GM18498 (cell line): ENCODE data around the gene COL17A1.

Experiments used
- ATAC-seq: cut with Tn5 transposase; IDR thresholded peaks from one replicate; pipeline ENCODE4 v1.9.1; 2021; ENCODE audit warnings: mild to moderate bottlenecking, moderate library complexity; ENCODE audit not compliant: unreplicated experiment

Gene COL17A1

DNA sequence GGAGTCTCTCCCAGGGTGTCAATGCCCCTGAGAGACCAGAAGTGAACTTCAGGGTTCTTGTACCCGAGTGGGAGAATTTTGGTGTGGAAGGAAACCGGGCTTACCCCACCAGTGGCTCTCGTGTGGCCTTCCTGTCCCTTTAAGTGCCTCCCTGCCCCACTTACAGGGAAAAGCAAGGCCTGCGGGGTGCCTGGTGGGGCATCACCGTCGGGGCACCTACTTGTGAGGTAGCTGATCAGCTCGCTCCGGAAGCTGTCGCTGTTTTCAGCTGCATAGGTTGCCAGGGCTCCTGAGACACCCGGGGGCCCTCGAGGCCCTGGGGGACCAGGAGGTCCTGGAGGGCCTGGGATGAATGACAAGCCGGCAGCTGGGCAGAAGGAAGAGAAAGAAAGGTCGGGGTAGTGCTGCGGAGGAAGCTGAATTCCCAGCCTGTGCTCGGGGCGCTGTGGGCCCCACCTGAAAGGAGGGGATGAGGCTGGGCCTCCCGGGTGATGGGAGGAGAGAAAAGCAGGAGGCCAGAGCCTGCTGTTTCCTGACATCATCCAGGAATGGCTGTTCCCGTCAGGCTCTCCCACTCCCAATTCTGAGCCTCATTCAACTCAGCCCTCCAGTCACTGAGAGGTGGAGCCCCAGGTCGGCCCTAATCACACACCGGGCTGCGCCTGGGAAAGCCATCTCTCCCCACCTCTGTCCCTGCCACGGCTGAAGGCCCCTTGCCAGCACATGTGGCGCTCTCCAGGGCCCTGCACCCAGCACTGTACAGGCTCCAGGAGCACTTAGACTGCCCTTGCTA is 51.1 kb downstream of the COL17A1 start:
- no peak for ATAC-seq

DNA sequence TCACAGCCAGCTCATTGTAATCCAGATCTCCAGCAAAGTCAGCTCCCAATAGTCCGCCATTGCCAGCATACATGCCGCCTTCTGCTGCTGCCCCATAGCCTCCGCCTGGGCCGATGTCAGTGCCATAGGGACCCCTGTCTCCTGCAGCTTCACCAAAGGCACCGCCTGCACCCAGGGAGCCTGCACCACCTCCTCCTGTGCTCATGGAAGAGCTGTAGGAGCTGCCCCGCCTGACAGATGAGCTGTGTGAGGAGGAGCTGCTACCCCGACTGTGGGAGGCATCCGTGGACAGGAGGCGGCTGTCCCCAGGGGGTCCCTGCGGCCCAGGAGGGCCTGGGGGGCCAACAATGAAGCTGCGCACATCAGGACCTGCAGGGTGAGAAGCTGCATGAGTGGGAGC is 51.7 kb downstream of the COL17A1 start:
- ATAC-seq, result no peak

DNA sequence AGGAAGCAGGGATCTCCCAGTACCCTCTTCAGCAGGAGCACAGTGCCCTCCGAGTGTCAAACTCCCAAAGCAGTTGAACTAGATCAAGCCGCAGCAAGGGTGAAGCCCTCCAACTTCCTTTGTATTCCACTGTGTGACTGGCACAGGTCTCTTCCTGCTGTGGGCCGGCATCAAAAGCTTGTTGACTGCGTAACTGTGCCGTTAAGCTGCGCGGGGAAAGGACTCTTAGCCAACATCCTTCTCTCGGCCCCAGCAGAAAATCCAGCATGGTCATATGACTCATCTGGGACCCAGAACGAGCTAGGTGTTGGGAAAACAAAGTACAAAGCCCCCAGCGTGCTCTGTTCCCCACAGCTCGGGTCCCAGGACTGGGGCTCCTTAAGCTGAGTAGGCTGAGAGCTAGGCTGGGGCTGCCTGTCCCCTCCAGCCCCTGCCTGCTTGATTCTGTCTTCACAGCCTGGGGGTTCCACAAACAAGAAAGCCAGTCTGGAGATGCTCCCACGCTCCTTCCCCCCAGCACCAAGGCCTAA is 52.2 kb downstream of the COL17A1 start:
- no peak for ATAC-seq

DNA sequence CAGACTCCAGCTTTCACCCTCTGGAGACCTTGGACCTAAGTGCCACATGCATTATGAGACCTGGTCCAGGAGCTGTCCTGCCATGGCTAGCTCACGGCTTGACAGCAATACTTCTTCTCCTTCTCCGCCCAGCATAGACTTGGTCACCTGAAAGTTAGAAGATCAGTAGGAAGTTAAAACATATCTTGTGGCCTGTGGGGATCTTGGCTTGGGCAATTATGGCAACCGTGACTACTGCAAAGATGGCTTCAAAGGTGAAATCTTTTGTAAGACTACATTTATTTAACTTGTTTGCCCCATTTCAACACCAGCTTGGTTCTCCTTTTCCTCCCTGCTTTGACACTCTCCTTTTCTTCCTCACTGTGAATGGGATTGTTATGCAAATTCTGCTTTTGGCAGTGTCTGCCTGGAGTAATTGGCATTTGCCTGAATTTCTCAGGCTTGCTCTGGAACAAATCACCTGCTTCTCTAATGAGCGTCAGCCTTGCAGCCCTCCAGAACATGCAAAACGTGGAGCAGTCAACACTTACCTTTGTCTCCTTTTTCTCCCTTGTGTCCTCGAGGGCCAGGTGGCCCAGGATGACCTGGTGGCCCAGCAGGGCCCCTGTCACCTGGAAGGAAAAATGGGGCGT is 53.4 kb downstream of the COL17A1 start:
- no peak for ATAC-seq

DNA sequence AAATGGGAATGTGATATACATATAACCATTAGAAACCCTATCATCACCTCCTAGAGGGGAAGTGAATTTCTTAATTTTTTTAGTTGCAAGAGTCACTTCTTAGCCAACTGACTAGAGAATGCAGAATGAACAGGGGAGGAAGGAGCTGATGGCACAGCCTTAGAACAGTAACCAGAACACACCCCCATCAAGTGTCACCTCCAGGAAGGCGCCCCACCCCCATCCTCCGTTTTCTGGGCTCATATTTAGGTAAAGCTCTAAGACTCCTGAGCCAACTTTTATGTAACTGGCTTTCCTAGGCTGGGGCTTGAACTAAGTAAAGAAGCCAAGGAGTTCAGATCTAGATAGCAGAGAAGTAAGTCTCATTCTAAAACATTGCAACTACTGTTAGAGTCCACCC is 54.0 kb downstream of the COL17A1 start:
- no peak for ATAC-seq

DNA sequence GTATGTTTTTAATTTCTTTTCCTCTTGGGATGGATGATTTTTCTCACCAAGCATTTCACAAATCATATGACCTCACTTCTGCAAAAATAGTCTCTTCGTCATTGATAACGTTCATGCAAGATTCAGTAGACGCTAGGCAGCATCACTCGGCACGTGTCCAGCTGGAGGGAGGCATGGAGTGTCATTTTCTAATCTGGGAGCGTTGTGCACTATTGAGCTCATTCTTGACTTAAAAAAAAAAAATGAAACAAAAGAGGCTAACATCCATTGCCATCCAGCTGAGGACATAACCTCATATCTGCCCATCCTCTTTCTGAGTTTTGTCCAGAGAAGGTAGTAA is 56.2 kb downstream of the COL17A1 start:
- ATAC-seq, result no peak

DNA sequence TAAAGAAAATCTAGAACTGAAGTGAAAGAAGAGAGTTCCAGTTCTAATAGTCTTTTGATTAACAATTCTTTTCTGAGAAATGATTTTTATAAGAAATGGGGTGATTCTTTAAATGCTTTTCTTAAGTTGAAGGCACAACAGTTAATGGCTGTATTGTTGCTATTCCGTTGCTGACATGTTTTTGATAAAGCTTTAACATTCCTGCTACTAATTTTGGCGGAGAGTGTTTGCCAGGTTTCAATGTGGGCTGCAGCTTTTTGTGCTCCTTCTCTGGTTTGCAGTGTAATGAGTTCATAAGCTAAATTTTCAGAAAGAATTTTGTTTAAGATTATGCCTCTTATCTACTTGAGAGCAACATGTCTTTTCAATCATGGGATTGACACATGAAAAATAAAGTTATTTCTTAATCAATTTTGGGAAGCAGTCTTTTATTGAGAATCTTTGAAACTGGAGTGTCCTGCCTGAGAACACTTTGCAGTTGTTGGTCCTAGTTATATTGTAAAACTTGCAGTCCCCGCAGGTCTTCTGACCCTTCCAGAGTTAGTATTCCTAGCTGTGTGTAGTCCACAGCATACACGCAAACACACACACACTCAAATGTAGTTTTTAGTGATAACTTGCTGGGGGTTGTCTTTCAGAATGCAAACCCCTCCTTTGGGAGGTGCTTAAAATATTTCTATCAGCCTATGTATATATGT is 56.7 kb downstream of the COL17A1 start:
- no peak for ATAC-seq

DNA sequence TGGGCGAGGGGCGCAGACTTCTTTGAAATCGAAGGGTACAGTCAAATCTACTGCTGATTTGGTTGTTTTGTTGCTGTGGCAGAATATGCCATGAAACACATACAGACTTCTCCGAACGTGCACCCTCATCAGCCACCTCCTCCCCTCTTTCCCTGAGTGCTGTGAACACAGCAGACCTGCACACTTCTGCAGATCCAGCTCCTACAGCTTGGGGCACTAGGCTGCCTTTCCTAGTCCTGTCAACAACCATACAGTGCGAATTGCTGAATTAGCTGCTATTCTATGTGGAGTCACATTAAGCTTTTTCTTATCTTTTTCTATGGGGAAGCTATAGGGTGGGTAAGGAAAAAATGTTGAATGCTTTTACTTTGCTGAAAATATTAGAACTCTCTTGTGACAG is 57.5 kb downstream of the COL17A1 start:
- ATAC-seq, result no peak

DNA sequence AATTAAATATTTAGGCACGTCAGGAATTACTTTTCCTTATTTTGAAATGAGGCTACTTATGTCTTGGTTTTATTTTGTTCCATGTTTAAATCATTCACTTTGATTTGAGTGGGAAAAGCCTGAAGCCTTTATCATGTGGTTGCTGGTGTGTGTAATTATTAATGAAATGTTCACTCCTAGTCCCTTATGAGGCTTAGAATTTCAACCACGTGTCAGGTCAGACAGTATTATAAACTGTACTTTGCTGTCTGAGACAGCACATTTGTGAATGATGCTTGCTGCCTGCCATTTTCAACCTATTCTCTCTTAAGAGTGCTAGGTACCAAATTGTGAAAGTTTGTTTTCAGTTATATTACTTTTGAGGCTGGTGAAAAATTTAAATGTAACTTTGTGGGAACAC is 58.9 kb downstream of the COL17A1 start:
- no peak for ATAC-seq

DNA sequence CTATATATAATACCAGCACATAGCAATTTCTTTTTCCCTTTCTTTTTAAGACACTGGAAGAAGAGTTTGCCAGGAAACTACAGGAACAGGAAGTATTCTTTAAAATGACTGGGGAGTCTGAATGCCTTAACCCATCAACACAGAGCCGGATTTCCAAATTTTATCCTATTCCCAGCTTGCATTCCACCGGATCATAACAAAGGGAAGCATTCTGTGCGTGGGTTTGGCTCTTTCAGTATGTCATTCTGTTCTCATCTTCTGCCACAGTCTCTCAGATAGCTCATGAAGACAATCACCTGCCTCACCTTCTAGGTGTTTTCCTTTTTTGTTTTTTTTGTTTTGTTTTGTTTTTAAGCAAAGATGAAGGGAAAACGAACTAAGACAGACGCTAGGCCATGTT is 60.2 kb downstream of the COL17A1 start:
- ATAC-seq, result no peak

DNA sequence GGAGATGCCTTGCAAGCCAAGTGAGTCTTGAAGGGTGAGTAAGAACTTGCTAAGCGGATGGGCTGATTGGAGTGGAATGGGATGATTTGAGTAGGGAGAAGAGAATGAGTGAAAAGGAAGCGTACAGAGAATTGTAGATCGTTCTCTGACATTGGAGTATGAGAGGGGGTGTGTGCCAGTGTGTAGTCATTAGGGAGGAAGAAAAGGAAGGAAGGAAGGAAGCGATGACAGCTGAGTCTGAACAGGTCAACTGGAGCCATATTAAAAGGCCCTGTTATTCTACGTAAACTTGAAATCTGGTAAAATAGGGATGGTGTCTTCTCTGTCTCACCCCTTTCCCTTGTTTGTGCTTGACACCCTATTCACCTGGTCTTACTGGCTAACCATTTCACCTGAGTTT is 63.7 kb downstream of the COL17A1 start:
- no peak for ATAC-seq

DNA sequence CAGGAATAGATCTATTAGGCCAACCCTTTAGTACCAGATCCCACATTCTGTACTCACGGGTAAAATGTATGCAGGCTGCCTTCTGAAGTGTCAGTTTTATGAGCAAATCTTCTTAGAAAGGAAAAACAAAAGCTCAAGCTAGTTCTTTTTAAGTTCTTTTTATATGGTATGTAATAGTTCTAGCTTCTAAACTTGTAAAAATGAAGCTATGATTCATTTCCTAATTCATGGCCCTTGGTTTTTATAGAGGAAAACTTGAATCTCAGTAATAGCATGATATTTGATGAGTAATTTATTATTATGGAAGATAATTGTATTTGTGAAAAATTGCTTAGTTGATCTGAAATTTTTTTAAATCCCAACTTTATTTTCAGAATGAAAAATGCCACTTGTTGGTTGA is 64.4 kb downstream of the COL17A1 start:
- no peak for ATAC-seq

DNA sequence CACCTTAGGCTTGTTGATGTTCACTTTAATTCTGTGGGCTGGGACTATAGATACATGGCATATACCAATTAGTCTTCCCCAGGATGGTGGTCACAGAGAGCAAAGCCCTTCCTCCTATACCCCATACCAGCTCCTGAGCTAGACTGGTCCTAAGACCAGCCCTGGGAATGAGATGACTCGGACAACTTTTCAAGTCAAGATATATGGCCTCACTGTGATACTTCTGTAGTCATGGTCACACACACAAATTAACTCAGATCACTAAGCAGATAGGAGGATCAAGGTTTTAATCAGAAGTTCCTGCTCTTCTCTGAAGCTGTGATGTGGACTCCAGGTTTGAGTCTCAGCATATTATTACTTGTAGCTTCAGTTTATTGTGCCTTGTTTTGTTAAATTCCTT is 65.7 kb downstream of the COL17A1 start:
- ATAC-seq, result no peak

DNA sequence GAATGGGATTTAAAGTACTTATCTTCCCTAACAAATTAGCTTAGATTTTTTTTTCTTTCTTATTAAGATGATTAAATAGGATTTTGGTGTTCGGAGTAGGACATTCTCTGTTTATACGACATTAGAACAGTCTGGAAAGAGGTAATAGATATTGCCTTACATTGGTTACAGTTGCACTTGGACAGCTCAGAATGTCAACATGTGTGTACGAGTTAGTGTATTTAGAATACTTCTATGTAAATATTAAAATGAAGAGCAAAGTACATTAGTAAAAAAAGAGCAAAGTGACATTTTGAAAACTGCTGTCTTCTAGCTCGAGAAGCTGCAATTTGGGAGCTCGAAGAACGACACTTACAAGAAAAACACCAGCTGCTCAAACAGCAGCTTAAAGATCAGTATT is 67.2 kb downstream of the COL17A1 start:
- ATAC-seq, result no peak

DNA sequence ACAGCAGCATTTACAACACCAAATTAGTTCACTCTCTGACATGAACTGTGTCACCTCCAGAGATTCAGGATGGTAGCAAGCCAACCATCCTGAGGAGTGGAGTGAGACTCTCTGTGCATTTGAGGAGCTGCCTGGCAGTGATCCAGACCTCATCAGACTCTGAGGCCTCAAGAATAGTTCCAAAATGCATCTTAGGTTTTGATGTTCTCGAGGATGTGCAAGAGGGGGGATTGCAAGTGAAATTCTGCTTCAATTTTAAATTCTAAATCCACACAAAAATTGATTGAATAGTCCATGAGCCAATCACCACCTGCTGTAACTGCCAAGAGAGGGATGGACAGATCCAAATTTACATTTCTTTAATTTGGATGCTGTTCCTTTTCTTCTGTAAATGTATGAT is 69.0 kb downstream of the COL17A1 start:
- no peak for ATAC-seq

DNA sequence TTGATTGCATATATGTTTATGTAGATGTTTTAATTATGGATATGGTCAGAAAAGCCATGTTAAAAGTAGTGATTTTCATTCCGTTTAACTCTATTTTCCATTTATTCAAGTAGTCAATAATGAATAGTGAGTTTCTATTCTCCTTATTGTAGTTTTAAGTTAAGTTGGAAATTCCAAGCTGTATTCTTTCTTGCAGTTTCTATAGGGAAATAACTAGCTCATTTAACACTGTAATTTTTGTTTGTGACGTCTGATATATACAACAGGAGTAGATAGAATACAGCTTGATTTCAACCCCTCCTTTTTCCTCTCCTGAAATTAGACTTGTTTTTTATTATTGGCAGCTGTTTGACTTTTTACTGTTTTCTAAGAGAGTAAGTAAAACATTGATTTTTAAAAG is 71.5 kb downstream of the COL17A1 start:
- ATAC-seq, result no peak

DNA sequence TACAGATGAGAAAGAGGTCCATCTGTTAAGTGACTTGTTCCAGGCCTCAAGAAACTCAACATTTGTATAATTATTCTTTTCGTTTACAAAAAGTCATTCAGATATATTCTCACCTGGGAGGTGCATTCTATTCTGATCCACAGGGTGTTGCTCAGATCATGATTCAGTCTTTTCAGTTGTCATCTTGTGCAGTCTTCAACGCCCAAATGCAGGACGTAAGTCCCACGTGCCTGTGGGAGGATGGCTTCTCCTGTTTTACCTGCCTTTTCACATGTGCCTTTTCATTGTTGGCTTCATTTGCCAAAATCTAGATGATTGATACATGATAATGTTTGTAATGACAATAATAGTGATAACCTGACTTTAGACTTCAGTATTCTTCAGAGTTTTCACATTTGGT is 72.2 kb downstream of the COL17A1 start:
- no peak for ATAC-seq

DNA sequence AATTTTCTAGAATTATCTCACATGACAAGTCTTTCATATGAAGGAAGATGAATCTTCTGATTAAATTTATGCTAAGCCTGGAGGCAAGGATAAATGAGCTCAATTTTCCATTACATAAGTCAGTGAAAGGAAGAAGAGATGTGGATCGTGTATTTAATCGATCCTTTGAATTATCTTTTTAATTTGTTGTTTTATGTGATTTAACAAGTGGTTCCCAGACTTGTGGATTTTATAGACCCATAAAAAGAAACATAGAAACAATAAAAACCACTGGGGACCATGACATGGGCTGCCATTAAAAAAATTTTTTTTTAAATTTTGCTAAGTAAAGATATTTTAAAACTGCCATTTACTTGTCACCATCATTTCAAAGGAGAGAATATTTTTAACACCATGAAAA is 73.8 kb downstream of the COL17A1 start:
- no peak for ATAC-seq

DNA sequence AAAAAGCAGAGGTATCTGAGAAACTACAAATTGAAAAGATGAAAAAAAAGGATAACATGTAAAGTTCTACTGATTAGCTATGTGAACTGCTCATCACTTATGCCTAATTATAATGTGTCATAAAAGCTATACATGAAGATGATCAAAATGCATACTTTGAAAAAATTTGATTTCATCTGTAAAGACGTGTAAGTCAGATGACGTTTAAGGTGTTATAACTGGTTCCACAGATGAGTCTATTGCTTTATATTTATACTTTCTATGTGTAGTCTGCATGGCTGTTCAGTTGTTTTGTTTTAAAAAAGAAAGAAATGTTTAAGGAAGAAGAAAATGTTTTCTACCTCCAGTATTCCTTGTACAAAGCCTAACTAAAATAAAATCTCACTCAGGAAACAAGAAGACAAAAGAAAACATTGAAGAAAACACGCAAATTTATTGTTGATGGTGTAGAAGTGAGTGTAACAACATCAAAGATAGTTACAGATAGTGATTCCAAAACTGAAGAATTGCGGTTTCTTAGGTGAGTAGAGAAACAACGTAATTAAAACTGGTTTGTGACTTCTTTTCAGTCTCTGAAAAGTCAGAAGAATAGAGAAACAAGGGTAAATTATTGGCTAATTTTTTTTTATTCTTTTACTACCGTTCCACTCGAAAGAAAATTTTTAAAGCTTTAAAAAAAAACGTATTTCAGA is 80.4 kb downstream of the COL17A1 start:
- ATAC-seq, result no peak

DNA sequence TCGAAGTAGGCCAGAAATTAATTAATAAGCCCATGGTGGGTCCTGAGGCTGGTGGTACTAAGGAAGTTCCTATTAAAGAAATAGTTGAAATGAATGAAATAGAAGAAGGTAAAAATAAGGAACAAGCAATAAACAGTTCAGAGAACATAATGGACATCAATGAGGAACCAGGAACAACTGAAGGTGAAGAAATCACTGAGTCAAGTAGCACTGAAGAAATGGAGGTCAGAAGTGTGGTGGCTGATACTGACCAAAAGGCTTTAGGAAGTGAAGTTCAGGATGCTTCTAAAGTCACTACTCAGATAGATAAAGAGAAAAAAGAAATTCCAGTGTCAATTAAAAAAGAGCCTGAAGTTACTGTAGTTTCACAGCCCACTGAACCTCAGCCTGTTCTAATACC is 82.8 kb downstream of the COL17A1 start:
- ATAC-seq, result no peak

DNA sequence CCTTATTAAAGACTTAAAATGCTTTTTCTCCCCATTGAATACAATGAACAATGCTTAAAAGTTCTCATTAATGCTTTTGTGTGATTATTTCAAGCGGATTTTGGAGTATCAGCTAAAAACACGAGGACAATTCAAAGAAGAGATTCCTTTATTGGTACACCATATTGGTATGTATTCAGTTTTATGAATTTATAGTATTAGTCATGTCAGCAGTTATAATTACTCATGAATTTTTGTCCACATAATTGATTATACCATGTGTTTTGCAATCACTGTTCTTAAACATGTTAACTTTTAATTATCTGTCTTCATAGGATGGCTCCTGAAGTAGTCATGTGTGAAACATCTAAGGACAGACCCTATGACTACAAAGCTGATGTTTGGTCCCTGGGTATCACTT is 86.9 kb downstream of the COL17A1 start:
- ATAC-seq, result no peak

DNA sequence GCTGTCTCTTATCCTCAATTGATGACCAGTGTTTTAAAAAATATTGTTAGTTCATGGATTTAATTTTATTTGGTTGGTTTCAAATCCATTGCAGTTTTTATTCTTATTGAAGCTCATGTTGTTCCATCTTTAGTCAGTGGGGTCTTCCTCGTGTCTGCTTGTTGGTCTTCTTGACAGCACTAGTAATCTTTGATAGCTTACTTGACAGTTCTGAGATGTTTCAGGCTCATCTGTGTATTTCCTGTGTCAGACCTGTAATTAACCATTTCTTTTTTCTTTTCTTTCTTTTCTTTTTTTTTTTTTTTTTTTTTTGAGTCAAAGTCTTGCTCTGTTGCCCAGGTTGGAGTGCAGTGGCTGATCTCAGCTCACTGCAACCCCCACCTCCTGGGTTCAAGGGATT is 90.5 kb downstream of the COL17A1 start:
- ATAC-seq, result no peak
